Right lobe of liver (tissue), 6 donors: ENCODE measurements around the gene MYZAP. TPM values are rescaled to one million over a fixed set of nuclear protein-coding genes. Genes with fewer than 3 reads are reported as not detected.
A peak's percentile ranks its signal among the peaks of the same experiment; 100 is the strongest.

Experiments used
- ATAC-seq, 4 donors: fragments of 200-7000 bp; cut with Tn5 transposase; one replicate each; pipeline ENCODE4 v1.9.1; 2020; ENCODE audit warnings: mild to moderate bottlenecking in 4 of 4, moderate library complexity in 4 of 4
- DNase-seq, 3 donors: peaks; one replicate each; pipeline ENCODE4 v3.0.0-alpha.2; 2020
- H3K27ac ChIP-seq, 3 donors: fragments of 200-600 bp; one replicate each; pipeline ENCODE4 v1.8.0; 2022
- H3K27me3 ChIP-seq, 2 donors: fragments of 200-600 bp; one replicate each; pipeline ENCODE4 v1.8.0; 2022
- H3K36me3 ChIP-seq, 4 donors: fragments of 200-600 bp; sonication (generic) in 1 of 4; one replicate each; pipeline versions ENCODE4 v1.5.1 to v1.8.0; 2017 to 2022; ENCODE audit warnings: control low read depth in 1 of 4
- H3K4me1 ChIP-seq, 4 donors: fragments of 200-600 bp; sonication (generic) in 1 of 4; one replicate each; pipeline versions ENCODE4 v1.5.1 to v1.8.0; 2017 to 2022; ENCODE audit warnings: control low read depth in 1 of 4
- H3K4me3 ChIP-seq, 3 donors: fragments of 200-600 bp; one replicate each; pipeline ENCODE4 v1.8.0; 2022
- H3K9me3 ChIP-seq, 4 donors: fragments of 200-600 bp; sonication (generic) in 1 of 4; one replicate each; pipeline versions ENCODE4 v1.5.1 to v1.8.0; 2017 to 2022; ENCODE audit warnings: control low read depth in 1 of 4
- POLR2A ChIP-seq: fragments of 450-650 bp; IDR thresholded peaks from one replicate; pipeline ENCODE4 v1.6.1; 2017; ENCODE audit warnings: antibody characterized with exemption, mild to moderate bottlenecking
- WGBS: methylation state at CpG from one replicate; pipeline ENCODE4 v1.1.6; 2018; ENCODE audit warnings: low coverage, low lambda C conversion rate; ENCODE audit not compliant: insufficient coverage; ENCODE audit errors: missing lambda C conversion rate; 5-methylcytosine and 5-hydroxymethylcytosine counted together
- intact Hi-C, 2 donors: fragments of 100-400 bp; cut with DNase I; formaldehyde crosslinking; loops; one replicate each; pipeline versions ENCODE4 v1.11.2 to v1.14.1; 2022
- total RNA-seq, 6 experiments: library from RNA; depleted of rRNA in 2 of 6; stranded (reverse); fragments of >200 nt in 2 of 6; fragmentation: NEBNext Ultra II Directional in 3 of 6; extraction: Animal tissue kit (Norgen Biotek cat#: 25700) in 3 of 6; gene quantifications; one replicate each; pipeline versions ENCODE4 v1.1.0 to v1.2.4, GENCODE V29; 2016 to 2023
- TF ChIP-seq, protein P1 (sequence below), 4 donors: fragments of 200-600 bp in 3 of 4; fragments of 450-650 bp in 1 of 4; IDR thresholded peaks; one replicate each; pipeline versions ENCODE4 v1.5.1 to v1.8.0; 2016 to 2022; ENCODE audit warnings: antibody characterized with exemption in 4 of 4, mild to moderate bottlenecking in 2 of 4
- donor health status: DM: no; HTN: yes; CAD: no.
- donor health status: DM: no; HTN: no; CAD: no.
- donor health status: DM: no; HTN: no; CAD: no.
- donor health status: DM: no; HTN: yes; CAD: no.
- donor health status: DM: no; HTN: yes; CAD: no.

MYZAP gene
- total RNA-seq, 6 experiments from 2014 or later = 0.24 to 0.65 (median 0.61) TPM; not detected in 2

GRCh38 chr15:57708047-57708446 lies 116.3 kb downstream of the MYZAP start:
- intact Hi-C loops = no loop called here
- no peaks in the 10 kb centered on the region for H3K9me3 ChIP-seq

GRCh38 chr15:57718309-57718708 lies 126.6 kb downstream of the MYZAP start:
- DNase-seq (no peak), ATAC-seq (no peak)
- Histone ChIP-seq H3K4me1 (no peaks in the 10 kb centered on the region), H3K27me3 (no peaks in the 10 kb centered on the region), H3K9me3 (no peaks in the 10 kb centered on the region), H3K27ac (no peak overlapping the region), H3K36me3 (peaks cover 0 to 24% (median 11%) of the 10 kb centered on the region in 4 donors), H3K4me3 (no peak overlapping the region)
- TF ChIP-seq POLR2A = no peak
- TF ChIP-seq, protein P1, sequence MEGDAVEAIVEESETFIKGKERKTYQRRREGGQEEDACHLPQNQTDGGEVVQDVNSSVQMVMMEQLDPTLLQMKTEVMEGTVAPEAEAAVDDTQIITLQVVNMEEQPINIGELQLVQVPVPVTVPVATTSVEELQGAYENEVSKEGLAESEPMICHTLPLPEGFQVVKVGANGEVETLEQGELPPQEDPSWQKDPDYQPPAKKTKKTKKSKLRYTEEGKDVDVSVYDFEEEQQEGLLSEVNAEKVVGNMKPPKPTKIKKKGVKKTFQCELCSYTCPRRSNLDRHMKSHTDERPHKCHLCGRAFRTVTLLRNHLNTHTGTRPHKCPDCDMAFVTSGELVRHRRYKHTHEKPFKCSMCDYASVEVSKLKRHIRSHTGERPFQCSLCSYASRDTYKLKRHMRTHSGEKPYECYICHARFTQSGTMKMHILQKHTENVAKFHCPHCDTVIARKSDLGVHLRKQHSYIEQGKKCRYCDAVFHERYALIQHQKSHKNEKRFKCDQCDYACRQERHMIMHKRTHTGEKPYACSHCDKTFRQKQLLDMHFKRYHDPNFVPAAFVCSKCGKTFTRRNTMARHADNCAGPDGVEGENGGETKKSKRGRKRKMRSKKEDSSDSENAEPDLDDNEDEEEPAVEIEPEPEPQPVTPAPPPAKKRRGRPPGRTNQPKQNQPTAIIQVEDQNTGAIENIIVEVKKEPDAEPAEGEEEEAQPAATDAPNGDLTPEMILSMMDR (IDR thresholded peaks at IDR 0.05) = no peak
- intact Hi-C loops = no loop called here
- 91% methylated on average over 1 of the region's 2 CpGs for WGBS

More at GRCh38 chr15:57708047-57708446, 116.3 kb downstream of the MYZAP start:
- TF ChIP-seq, protein P1 (IDR thresholded peaks at IDR 0.05) = no peak
- TF ChIP-seq POLR2A = no peak
- no peak for DNase-seq
- 69% methylated on average over 4 of the region's 4 CpGs for WGBS
- H3K4me1 ChIP-seq = peaks cover 0 to 16% (median 0%) of the 10 kb centered on the region in 4 donors
- no peak overlapping the region for H3K27ac ChIP-seq
- peak overlapping the region in 1 of 3 donors; percentile 90 for H3K4me3 ChIP-seq
- peaks cover 0 to 37% (median 18%) of the 10 kb centered on the region in 4 donors for H3K36me3 ChIP-seq
- no peak for ATAC-seq
- H3K27me3 ChIP-seq = no peaks in the 10 kb centered on the region

- intact Hi-C loops = loop anchor here in 1 of 2 donors (10.0 kb wide), 1 partner anchor 46 kb away; no protein-coding TSS in a partner anchor
- 63% methylated on average over 3 of the region's 3 CpGs for WGBS
- TF ChIP-seq POLR2A = no peak
- TF ChIP-seq, protein P1 (IDR thresholded peaks at IDR 0.05) = no peak
These were observed 129.2 kb downstream of the MYZAP start for GRCh38 chr15:57720867-57721266.

GRCh38 chr15:57726411-57726810 lies 134.7 kb downstream of the MYZAP start:
- Histone ChIP-seq H3K36me3 (no peaks in the 10 kb centered on the region), H3K4me3 (no peak overlapping the region), H3K27me3 (no peaks in the 10 kb centered on the region), H3K27ac (no peak overlapping the region), H3K4me1 (no peaks in the 10 kb centered on the region), H3K9me3 (no peaks in the 10 kb centered on the region)
- ATAC-seq (no peak), DNase-seq (no peak)
- intact Hi-C loops = loop anchor here in 1 of 2 donors (10.0 kb wide), 1 partner anchor 52 kb away; no protein-coding TSS in a partner anchor
- no peak for TF ChIP-seq POLR2A
- TF ChIP-seq, protein P1 (IDR thresholded peaks at IDR 0.05) = no peak
- WGBS = 52% methylated on average over 3 of the region's 3 CpGs

More at GRCh38 chr15:57720867-57721266, 129.2 kb downstream of the MYZAP start:
- Histone ChIP-seq H3K4me3 (no peak overlapping the region), H3K4me1 (no peaks in the 10 kb centered on the region), H3K9me3 (no peaks in the 10 kb centered on the region), H3K36me3 (peaks cover 0 to 1% (median 0%) of the 10 kb centered on the region in 4 donors), H3K27ac (no peak overlapping the region), H3K27me3 (no peaks in the 10 kb centered on the region)
- ATAC-seq (no peak), DNase-seq (no peak)
